ENCODE results near the gene SKA2.
"Not testable (repeated sequence)": the region's sequence is repeated elsewhere in the genome, so short reads cannot be mapped to it uniquely, and the experiment has no call there.

The SKA2 gene, protein sequence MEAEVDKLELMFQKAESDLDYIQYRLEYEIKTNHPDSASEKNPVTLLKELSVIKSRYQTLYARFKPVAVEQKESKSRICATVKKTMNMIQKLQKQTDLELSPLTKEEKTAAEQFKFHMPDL

DNA sequence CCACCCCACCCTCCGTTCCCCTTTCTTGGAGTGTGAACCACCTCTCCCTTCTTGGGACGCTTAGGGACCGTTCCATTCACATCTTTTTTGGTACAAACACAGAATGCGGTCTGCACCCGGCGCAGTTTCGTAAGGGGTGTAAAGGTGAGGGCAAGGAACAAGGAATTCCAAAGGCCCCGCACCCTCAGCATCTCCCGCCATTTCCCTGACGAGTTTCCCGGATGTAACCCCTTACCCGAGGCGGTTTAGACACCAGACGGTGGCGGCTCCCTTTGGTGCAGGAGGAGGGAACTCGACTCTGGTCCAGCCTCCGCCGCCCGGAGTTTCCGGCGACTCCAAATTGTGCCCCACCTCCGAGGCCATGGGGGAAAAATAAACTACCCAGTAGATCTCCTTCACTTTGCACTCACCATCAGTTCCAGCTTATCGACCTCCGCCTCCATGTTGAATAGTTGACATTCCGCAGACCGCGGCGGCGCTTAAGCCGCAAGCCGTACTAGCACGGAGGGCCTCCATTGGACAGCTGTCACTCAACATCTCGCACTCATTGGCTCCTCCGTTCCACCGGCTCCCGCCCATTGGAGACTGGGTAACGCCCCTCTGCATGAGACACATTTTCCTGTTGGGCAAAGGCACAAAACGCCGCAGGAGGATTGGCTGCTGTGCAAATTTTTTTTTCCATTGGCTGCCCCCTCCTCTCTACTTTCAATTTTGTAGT lies at the start of gene SKA2:
Gene SKA2 (minus strand): TSS at position 466 of the 718 bp plus-strand sequence. CDS start 23 bp downstream, at position 443.
- peak; percentile 92 for DNase-seq

DNA sequence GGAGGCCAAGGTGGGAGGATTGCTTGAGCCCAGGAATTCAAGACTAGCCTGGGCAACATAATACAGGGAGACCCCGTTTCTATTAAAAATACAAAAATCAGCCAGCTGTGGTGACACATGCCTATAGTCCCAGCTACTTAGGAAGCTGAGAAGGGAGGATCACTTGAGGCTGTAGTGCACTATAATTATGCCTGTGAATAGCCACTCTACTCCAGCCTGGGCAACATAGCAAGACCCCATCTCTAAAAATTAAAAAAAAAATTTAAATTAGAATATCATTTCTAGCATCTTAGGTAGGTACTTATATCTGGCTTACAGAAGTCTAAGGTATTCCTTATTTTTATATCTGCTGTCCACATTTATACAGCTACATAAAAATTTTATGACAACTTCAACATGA lies 47.3 kb upstream of the SKA2 start:
- DNase-seq: no peak

DNA sequence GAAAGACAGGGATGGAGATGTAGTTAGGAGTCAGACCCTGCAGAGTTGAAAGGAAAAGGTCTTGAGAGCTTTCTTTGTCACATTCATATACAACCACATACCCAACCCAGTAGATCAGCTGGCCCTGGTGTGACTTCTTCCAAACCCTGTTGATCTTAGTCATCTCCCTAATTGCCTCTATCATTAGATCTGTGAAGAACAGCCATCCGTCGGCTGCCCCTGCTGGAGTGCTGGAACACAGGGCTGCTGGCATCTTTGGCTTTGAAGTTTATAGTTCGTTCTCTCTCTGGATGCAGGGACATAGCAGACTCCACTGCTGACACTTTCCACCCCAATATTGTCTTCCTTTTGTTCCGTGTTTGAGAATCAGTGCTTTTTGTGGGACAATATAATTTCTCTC lies 44.4 kb upstream of the SKA2 start:
- DNase-seq: no peak

DNA sequence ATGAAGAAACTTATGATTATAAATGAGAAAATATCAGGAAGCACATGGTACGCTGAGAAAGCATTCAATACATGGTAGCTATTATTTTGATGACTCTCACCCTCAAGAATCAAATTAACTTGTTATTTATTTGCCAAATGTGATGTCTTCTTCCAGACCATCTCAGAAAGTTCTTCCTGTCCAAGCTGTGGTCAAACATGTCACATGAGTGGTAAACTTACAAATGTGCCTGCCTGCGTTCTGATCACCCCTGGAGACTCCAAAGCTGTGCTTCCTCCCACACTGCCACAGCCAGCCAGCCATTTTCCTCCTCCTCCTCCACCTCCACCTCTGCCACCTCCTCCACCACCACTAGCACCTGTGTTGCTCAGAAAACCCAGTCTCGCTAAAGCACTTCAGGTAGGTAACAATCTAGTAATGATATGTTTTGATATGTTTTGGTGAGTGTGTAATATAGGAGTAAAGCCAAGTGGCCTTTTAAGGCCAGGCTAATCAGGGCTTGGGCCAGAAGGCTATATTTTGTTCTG lies 38.4 kb upstream of the SKA2 start:
- no peak for DNase-seq

DNA sequence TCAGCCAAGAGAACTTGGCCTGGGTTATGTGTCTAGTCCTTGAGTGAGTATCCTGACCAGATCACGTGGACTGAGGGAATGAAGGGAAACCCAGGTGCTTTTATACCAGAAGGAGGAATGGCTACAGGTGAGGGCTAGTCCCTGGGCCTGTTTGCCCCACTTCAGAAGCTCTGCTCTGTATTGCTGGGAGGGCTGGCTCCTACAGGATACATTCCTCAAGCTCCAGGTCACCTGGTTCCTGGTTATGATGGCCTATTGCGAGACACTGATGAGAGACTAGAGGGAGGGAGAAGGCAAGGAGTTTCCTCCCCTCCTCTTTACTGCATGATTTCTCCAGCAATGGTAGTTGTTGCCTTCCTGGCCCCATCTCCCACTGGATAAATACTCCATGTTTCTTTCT lies 35.8 kb upstream of the SKA2 start:
- no peak for DNase-seq

DNA sequence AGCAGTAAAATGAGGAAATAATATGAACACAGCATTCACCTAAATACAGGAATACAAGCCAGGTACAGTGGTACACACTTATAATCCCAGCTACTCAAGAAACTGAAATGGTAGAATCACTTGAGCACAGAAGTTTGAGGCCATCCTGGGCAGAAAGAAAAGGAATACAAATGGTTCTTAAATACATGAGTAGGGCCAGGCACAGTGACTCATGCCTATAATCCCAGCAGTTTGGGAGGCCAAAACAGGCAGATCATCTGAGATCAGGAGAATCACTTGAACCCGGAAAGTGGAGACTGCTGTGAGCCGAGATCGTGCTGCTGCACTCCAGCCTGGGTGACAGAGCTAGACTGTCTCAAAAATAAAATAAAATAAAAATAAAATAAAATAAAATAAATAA lies 31.9 kb upstream of the SKA2 start:
- DNase-seq: no peak

DNA sequence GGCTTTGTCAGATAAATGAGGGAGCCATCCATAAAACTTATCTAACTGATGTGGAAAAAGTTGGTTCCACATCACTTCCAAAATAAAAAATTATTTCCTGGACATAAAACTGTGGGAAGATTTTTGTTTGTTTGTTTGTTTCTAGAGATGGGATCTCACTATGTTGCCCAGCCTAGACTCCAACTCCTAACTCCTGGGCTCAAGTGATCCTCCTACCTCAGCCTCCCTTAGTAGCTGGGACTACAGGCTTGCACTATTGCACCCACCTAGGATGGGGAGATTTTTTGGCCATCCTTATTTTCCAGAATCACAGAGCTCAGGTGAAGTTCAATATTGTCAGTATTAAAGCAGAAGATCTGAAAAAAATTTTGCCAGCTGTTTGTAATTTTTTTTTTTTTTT lies 31.0 kb upstream of the SKA2 start:
- no peak for DNase-seq

DNA sequence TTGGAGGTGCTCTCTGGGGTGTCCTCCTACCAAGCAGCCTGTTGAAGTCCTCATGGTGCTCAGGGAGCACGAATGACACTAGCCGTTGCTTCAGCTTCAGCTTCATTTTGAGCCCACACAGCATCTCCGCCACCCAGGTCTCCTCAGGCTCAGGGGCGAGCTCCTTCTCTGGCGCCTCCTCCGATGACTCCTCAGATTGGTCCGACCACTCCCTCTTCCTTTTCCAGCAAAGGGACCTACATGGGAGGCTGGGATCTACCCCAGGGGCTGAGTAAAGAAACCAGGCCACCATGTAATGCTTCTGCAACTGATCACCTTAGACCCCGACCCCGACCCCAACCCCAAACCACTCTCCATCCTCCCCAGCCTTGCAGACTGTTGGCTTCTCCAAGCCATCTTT lies 26.5 kb upstream of the SKA2 start:
- DNase-seq: no peak

DNA sequence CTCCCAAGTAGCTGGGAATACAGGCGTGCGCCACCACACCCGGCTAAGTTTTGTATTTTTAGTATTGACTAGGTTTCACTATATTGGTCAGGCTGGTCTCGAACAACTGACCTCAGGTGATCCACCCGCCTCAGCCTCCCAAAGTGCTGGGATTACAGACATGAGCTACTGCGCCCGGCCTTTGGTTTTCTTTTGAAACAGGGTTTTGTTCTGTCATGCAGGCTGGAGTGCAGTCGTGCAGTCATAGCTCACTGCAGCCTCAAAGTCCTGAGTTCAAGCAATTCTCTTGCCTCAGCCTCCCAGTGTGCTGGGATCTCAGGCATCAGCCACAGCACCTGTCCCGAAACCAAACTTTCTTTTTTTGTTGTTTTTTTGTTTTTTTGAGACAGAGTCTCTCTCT lies 25.6 kb upstream of the SKA2 start:
- no peak for DNase-seq

DNA sequence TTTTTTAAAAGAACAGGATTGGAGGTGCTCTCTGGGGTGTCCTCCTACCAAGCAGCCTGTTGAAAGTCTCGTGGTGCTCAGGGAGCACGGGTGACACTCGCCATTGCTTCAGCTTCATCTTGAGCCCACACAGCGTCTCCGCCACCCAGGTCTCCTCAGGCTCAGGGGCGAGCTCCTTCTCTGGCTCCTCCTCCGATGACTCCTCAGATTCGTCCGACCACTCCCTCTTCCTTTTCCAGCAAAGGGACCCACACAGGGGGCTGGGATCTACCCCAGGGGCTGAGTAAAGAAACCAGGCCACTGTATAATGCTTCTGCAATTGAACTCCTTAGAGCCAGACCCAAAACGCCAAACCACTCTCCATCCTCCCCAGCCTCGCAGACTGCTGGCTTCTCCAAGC lies 24.6 kb upstream of the SKA2 start:
- DNase-seq: not testable (repeated sequence)

DNA sequence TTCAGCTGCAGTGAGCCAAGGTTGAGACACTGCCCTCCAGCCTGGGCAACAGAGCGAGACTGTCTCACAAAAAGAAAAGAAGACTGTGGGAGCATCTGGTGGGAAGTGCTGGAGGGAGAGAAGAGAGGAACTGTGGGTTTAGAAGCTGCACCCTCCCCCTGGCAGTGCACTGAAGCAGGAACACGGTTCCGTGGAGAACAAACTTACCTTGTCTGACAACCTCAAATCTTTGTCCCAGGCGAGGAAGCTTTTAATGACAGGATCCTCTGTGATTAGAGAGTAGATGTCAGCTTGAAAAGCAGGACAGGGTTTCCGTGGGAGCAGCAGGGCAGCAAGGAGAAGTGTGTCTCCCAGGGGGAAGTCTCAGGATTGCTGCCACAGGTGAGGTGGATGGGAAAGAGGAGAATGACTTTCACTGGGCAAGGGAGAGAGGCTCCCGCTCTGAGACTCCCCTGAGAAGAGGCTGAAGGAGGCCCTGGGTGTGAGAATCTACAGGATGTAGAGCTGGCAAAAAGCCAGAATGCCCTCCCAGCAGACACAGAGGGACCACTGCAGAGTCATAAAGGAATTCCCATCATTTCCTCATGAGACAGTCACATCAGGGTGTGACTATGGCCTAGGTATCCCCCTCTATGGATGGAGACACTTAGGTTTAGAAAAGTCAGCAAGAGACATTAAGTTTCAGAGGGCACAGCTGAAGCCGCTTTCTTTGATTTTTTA lies 23.4 kb upstream of the SKA2 start:
- no peak for DNase-seq

DNA sequence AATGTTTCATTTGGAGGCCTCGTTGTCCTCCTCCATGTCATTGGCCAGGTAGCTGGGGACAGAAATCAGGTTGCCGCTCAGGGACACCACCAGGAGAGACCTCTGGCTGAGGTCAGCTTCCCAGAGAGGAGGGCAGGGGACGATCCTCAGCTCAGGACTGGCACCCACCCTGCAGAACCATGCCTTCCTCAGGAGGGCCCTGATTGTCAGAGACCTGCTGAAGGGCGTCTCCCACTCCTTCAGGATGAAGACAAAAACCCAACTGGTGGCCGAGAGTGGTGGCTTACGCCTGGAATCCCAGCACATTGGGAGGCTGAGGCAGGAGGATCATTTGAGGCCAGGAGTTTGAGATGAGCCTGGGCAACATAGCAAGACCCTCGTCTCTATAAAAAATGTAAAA lies 20.1 kb upstream of the SKA2 start:
- no peak for DNase-seq

DNA sequence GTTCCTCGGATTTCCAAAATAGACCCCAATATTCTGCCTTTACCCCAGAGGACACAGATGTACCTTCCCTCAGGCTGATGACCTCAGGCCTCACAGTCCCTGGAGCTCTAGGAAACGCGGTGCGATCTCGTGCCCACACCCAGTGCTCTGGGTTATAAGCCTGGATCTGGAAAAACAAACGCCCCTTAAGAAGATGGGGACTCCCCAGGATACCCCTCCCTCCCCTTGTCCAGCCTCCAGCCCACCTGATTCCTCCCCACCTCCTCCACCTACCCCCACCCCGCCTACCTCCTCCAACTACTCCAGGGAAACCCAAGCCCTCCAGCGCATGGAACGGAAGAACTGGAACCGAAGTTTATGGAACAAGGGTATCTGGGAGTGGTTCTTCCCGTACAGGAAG lies 19.7 kb upstream of the SKA2 start:
- no peak for DNase-seq

DNA sequence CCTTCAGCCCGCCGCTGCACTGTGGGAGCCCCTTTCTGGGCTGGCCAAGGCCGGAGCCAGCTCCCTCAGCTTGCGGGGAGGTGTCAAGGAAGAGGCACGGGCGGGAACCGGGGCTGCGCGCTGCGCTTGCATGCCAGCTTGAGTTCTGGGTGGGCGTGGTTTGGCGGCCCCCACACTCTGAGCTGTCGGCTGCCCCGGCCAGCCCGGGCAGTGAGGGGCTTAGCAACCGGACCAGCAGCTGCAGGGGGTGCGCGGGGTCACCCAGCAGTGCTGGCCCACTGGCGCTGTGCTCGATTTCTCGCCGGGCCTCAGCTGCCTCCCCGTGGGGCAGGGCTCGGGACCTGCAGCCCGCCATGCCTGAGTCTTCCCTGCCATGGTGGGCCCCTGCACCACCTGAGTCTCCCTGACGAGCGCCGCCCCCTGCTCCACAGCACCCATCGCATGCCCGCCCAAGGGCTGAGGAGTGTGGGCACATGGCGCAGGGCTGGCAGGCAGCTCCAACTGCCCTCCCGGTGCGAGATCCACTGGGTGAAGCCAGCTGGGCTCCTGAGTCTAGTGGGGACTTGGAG lies 17.5 kb upstream of the SKA2 start:
- DNase-seq: no peak

DNA sequence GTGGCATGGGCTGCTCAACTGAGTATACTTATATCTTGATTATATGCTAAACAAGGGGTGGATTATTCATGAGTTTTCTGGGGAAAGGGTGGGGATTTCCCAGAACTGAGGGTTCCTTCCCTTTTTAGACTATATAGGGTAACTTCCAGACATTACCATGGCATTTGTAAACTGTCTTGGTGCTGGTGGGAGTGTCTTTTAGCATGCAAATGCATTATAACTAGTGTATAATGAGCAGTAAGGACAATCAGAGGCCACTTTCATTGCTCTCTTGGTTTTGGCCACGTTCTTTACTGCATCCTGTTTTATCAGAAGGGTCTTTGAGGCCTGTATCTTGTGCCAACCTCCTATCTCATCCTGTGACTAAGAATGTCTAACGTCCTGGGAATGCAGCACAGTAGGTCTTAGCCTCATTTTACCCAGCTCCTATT lies 12.6 kb upstream of the SKA2 start:
- DNase-seq: no peak

DNA sequence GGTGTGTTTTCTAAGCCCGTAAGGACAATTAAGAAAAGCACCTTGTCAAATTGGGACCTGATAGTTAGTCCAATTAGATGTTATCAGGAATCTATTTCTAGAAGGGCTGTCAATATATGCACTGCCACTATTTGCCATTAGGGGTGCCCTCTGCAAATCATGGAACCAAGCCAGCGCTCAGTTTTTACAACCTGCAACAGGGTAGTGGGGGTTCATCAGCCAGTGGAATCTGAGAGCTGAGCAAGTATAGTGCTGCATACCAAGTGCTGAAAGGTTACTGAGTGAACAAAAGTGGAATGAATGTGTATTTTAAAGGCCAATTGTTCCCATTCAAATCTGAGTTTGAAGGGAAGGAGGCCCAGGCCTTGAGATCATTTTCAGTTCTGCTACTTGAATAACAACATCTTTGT lies 11.0 kb upstream of the SKA2 start:
- DNase-seq: no peak

DNA sequence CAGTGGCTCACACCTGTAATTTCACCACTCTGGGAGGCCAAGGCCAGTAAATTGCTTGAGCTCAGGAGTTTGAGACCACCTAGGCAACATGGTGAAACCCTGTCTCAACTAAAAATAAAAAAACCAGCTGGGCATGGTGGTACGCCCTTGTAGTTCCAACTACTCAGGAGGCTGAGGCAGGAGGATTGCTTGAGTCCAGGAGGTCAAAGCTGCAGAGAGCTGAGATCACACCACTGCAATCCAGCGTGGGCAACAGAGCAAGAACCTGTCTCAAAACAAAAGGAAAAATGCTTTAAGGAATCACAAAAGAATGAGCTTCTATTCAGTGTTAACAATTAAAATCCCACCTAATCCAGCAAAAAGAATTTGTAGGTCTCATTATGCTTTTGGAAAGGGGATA lies 6.5 kb upstream of the SKA2 start:
- no peak for DNase-seq

DNA sequence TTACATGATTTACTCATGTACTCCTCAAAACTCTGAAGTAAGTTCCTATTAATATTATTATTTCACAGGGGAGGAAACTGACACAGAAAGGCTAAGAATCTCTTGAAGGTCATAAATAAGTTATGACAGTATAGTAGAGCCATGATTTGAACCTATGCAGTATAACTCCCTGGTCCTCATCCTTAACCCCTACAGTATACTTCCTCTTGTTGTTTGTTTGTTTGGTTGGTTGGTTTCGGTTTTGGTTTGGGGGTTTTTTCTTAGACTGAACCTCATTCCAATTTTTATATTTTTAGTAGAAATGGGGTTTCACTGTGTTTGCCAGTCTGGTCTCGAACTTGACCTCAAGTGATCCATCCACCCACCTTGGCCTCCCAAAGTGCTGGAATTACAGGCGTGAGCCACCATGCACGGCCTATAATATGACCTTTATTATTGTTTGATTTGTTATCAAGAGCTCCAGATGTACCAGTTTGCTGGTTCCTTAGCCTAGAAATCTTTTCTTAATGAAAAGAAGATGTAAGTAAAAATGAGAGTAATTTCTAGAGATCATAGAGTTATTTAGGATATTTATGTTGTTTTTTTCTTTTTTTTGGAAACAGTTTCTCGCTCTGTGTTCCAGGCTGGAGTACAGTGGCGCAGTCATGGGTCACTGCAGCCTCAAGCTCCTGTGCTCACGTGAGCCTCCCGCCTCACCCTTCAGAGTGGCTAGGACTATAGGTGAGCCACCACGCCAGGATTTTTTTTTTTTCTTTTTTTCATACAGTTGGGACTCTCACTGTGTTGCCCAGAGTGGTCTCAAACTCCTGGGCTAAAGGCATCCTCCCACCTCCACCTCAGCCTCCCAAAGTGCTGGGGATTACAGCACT lies 5.4 kb upstream of the SKA2 start:
- DNase-seq: no peak

DNA sequence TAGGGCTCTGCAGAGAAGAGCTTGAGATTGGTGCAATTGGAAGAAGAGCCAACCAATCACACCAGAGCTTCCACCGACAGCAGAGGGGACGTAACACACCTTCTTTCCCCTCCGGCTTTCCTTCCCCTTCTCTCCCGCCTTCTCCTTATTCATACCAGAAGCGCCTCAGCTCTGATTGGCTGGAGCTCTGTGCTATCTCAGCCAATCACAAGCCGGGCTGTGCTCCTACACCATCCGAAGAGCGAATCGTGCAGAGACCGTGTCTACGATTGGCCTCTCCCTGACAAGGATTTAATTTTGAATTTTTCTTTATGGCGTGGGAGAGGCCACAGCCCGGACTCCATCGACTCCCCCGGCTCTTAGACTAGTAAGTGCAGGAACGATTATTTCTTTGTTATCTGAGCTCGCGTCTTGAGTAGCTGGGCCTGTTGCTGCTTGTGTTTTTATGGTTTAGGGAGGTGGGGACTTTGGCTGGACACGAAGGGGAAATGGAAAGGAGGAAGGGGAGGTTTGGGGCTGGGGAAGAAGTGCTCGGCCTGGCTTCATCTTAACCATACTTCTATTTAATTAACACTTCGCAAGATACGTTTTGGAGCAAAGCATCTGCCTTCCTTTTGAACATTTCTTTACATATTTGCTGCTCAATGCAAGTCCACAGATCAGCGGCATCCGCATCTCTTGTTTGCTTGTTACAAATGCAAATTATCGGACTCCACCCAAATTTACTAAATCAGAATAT lies 622 bp upstream of the SKA2 start, which contains the start of gene PRR11:
Gene PRR11 (plus strand): TSS at position 308 of the 739 bp plus-strand sequence. CDS start 14,007 bp downstream, outside the sequence.
- peak; percentile 81 for DNase-seq

DNA sequence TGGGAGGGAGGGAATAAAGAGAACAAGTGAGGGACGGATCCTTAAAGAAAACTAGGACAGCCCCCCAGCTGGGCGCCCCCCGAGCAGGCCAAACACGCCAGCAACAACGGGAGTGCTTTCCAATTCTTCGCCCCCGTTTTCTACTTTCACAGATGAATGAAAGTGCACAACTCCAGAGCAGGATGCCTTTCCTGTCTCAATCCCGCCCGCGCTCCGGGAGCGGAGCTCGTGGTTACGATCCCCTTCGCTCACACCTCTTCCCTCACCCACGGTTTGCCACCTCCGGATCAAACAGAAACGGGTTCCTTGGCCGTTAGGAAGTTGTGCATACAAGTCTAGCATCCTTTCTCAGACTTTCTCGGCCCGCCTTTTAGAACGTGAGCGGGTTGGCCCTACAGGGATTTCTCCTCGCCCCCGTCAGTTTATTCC lies 680 bp downstream of the SKA2 start:
- no peak for DNase-seq

DNA sequence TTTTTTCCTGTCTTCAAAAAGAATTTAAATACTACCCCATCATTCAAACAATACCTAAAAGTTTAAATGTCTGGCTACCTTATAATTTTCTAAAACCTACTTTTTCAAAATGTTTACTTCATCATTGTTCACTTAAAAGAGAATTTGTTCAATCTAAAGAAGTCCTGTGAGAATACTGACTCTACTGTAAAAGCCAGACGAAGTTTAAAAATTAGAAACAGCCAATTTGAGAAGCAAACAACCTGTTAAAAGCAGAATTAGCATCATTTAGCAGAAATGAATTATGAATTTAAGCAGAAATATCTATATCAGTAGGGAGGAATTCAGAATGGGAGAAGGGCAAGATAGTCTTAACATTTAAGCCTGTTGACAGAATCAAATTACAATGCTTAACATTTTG lies 2.1 kb downstream of the SKA2 start:
- DNase-seq: no peak

DNA sequence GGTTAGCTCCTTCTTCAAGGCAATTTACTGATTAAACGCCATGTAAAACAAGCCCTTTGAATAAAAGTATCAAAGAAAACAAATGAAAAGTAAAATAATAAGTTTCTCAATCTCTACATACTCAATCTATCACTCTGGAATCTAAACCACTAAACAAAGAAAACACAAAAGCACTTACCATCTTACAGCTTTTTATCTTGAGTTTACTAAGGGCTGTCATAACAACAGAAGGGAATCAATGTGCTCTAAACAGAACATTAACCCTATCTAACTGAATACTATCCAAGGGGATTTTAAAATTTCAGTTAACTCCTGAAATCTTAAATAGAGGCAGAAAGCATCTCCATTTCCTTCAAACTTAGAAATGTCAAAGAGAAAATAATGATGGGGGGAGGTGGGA lies 3.4 kb downstream of the SKA2 start:
- DNase-seq: no peak

All from activated CD4-positive, CD25-positive, alpha-beta regulatory T cell treated with anti-CD3 and anti-CD28 coated beads, Interleukin-2, amount 50 U/mL, for 72 hours (primary cell).